ENCODE measurements around the gene WDR20. TPM values are rescaled to one million over a fixed set of nuclear protein-coding genes. Genes with fewer than 3 reads are reported as not detected.

The WDR20 gene
- total RNA-seq, 1 experiment from 2014 or later, result 23.8 TPM

DNA sequence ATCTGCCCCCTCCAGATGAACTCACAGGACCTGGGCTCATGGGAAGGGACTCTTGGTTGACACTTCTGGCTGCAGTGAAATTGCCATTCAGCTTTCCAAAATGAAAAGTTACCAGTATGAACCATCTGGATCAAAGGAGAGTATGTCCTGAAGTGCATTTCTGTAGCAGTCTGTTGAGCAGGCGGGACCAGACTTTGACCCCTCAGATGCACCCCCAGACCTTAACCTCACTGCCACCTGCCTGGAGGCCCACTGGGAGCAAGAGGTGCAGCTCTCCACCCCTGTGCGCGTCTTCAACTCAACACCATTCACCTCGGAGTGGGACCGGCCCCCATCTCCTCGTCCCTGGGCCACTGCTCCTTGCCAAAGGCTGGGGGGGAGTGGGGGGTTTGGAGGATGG, 110.3 kb downstream of the WDR20 start:
- BruUV-seq (replicated peaks), result no TSS peak
- CTCF ChIA-PET, result no interaction called here
- POLR2A ChIA-PET, result interaction anchor here (0.7 kb wide), 1 partner anchor 522 kb away, joined by 3 read pairs; no protein-coding TSS in a partner anchor
- TF ChIP-seq CTCF (IDR thresholded peaks at IDR 0.05; ENCODE audit: unreplicated experiment), result no peak
- no peak overlapping the region for H3K27ac Mint-ChIP-seq (ENCODE audit: low read depth, unreplicated experiment)
- DNase-seq (ENCODE audit: unreplicated experiment), result no peak
- no peaks in the 10 kb centered on the region for H3K36me3 Mint-ChIP-seq (ENCODE audit: insufficient read depth, unreplicated experiment)
- H3K4me3 Mint-ChIP-seq (ENCODE audit: unreplicated experiment), result no peak overlapping the region
- no peaks in the 10 kb centered on the region for H3K4me1 Mint-ChIP-seq (ENCODE audit: insufficient read depth, unreplicated experiment)
- no peaks in the 10 kb centered on the region for H3K9me3 Mint-ChIP-seq (ENCODE audit: unreplicated experiment)
- intact Hi-C loops (cut with micrococcal nuclease), result no loop called here
- no peaks in the 10 kb centered on the region for H3K27me3 Mint-ChIP-seq (ENCODE audit: insufficient read depth, unreplicated experiment)

- DNase-seq (ENCODE audit: unreplicated experiment), result no peak
- intact Hi-C loops (cut with micrococcal nuclease), result no loop called here
- Mint-ChIP-seq H3K27ac (ENCODE audit: low read depth, unreplicated experiment) (no peak overlapping the region), H3K4me3 (ENCODE audit: unreplicated experiment) (no peak overlapping the region), H3K27me3 (ENCODE audit: insufficient read depth, unreplicated experiment) (no peaks in the 10 kb centered on the region), H3K36me3 (ENCODE audit: insufficient read depth, unreplicated experiment) (no peaks in the 10 kb centered on the region), H3K4me1 (ENCODE audit: insufficient read depth, unreplicated experiment) (no peaks in the 10 kb centered on the region), H3K9me3 (ENCODE audit: unreplicated experiment) (no peaks in the 10 kb centered on the region)
- no peak for TF ChIP-seq CTCF (IDR thresholded peaks at IDR 0.05; ENCODE audit: unreplicated experiment)
- no TSS peak for BruUV-seq (replicated peaks)
- ChIA-PET CTCF (no interaction called here), POLR2A (interaction anchor here (0.7 kb wide), 1 partner anchor 523 kb away, joined by 3 read pairs; no protein-coding TSS in a partner anchor)
These were observed 110.9 kb downstream of the WDR20 start for GRCh38 chr14:102250636-102251035.

- Mint-ChIP-seq H3K36me3 (ENCODE audit: insufficient read depth, unreplicated experiment) (no peaks in the 10 kb centered on the region), H3K27me3 (ENCODE audit: insufficient read depth, unreplicated experiment) (no peaks in the 10 kb centered on the region), H3K9me3 (ENCODE audit: unreplicated experiment) (no peaks in the 10 kb centered on the region), H3K4me1 (ENCODE audit: insufficient read depth, unreplicated experiment) (no peaks in the 10 kb centered on the region), H3K4me3 (ENCODE audit: unreplicated experiment) (no peak overlapping the region), H3K27ac (ENCODE audit: low read depth, unreplicated experiment) (no peak overlapping the region)
- ChIA-PET POLR2A (no interaction called here), CTCF (no interaction called here)
- intact Hi-C loops (cut with micrococcal nuclease), result no loop called here
- no peak for TF ChIP-seq CTCF (IDR thresholded peaks at IDR 0.05; ENCODE audit: unreplicated experiment)
- no peak for DNase-seq (ENCODE audit: unreplicated experiment)
- BruUV-seq (replicated peaks), result no TSS peak
These were observed 111.5 kb downstream of the WDR20 start for GRCh38 chr14:102251161-102251560.

DNA sequence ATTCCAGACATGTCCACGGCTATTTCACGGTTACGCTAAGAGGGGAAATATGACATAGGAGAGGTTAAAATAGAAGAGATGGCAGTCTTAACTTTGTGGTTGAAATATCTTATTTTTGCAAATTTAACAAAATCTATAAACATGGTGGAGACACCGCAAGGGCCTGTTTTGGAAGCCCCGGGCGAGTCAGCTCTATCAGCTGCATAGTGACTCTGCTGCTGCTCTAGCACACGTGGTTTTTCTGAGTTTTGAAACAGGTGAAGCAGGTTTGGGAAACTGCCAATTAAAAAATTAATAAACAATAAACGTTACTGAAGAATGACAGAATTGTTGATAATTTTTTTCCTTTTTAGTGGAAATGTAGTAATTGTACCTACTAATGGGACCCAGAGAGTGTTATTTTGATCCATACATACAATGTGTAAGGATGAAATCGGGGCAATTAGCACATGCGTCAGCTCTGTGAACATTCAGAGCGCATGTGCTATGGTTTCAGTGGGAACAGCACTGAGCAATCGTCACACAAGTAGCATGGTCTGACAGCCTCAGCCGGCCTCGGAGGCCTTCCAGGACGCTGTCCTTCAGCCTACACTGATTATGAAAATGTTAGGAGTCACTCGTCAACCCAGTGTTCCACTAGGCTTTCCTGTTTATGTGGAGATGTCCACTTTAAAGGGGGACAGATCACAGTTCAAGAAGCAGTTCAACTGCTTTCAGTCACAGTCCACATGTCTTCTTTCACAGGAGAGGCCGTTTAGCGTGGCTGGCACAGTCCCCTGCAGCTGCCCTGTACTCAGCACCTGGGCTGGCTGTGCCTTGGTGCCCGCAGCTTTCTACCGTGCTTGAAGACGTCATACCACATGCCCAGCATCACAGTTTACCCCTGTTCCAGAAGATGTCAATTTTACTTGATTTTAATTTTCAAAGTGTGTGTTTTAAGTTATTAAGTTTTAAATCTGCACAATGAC, 113.4 kb downstream of the WDR20 start:
- no peak for DNase-seq (ENCODE audit: unreplicated experiment)
- POLR2A ChIA-PET, result no interaction called here
- intact Hi-C loops (cut with micrococcal nuclease), result no loop called here
- Mint-ChIP-seq H3K27me3 (ENCODE audit: insufficient read depth, unreplicated experiment) (no peaks in the 10 kb centered on the region), H3K4me3 (ENCODE audit: unreplicated experiment) (no peak overlapping the region), H3K9me3 (ENCODE audit: unreplicated experiment) (no peaks in the 10 kb centered on the region), H3K27ac (ENCODE audit: low read depth, unreplicated experiment) (no peak overlapping the region), H3K36me3 (ENCODE audit: insufficient read depth, unreplicated experiment) (no peaks in the 10 kb centered on the region), H3K4me1 (ENCODE audit: insufficient read depth, unreplicated experiment) (no peaks in the 10 kb centered on the region)
- no TSS peak for BruUV-seq (replicated peaks)
- CTCF ChIA-PET, result interaction anchor here (0.7 kb wide), 2 partner anchors 22 to 218 kb away, joined by 3 to 5 read pairs; no protein-coding TSS in a partner anchor
- TF ChIP-seq CTCF (IDR thresholded peaks at IDR 0.05; ENCODE audit: unreplicated experiment), result no peak

Measured in MCF 10A (cell line).